ENCODE measurements around the gene ANKEF1.
A peak's percentile ranks its signal among the peaks of the same experiment; 100 is the strongest.

Gene ANKEF1

DNA sequence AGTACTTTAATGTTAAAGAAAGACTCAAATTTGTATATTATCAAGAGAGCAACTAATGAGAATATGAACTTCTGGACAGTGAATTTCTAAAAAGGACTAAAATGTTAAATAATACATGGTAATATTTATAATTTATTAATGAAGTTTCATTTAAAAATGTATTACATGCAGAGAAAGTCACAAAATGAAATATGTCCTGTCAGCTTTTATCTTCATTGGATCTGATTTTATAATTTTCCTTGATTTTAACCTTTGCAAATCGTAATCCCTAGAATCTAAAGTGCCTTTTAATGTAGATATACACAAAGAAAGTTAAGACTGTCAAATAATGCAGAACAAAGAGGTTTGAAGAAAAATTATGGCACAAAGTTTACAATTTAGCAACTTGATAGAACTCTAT lies 16.4 kb downstream of the ANKEF1 start:
- no peak overlapping the region for H3K4me3 ChIP-seq (ENCODE audit: low read length)
- TF ChIP-seq, protein P1, sequence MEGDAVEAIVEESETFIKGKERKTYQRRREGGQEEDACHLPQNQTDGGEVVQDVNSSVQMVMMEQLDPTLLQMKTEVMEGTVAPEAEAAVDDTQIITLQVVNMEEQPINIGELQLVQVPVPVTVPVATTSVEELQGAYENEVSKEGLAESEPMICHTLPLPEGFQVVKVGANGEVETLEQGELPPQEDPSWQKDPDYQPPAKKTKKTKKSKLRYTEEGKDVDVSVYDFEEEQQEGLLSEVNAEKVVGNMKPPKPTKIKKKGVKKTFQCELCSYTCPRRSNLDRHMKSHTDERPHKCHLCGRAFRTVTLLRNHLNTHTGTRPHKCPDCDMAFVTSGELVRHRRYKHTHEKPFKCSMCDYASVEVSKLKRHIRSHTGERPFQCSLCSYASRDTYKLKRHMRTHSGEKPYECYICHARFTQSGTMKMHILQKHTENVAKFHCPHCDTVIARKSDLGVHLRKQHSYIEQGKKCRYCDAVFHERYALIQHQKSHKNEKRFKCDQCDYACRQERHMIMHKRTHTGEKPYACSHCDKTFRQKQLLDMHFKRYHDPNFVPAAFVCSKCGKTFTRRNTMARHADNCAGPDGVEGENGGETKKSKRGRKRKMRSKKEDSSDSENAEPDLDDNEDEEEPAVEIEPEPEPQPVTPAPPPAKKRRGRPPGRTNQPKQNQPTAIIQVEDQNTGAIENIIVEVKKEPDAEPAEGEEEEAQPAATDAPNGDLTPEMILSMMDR (IDR thresholded peaks at IDR 0.05; ENCODE audit: insufficient read depth, low read depth, low read length, missing control alignments), result no peak
- DNase-seq (ENCODE audit: low read depth), result no peak

DNA sequence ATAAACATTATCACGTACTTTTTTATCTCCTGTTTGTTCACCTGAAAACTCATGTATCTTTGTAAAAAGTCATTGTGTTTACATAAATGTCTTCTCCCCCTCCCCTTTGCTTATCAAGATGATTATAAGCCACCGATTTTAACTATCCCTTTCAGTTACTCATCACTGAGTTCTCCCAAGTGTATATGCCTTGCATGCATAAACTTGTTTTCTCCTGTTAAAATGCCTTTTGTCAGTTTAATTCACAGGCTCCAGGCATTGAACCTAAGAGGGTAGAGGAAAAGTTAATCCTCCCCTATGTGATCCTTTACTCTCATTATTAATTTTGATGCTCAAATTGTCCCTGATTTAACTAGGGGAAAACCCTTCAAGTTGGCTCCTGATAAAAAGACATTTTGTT lies 24.2 kb downstream of the ANKEF1 start:
- peak; percentile 64 for DNase-seq (ENCODE audit: low read depth)
- H3K4me3 ChIP-seq (ENCODE audit: low read length), result no peak overlapping the region

GRCh38 chr20:10060226-10060625 lies 25.4 kb downstream of the ANKEF1 start:
- no peak for DNase-seq (ENCODE audit: low read depth)
- TF ChIP-seq, protein P1 (IDR thresholded peaks at IDR 0.05; ENCODE audit: insufficient read depth, low read depth, low read length, missing control alignments), result no peak
- H3K4me3 ChIP-seq (ENCODE audit: low read length), result no peak overlapping the region

More for the DNA sequence above, 24.2 kb downstream of the ANKEF1 start:
- TF ChIP-seq, protein P1 (IDR thresholded peaks at IDR 0.05; ENCODE audit: insufficient read depth, low read depth, low read length, missing control alignments), result no peak

DNA sequence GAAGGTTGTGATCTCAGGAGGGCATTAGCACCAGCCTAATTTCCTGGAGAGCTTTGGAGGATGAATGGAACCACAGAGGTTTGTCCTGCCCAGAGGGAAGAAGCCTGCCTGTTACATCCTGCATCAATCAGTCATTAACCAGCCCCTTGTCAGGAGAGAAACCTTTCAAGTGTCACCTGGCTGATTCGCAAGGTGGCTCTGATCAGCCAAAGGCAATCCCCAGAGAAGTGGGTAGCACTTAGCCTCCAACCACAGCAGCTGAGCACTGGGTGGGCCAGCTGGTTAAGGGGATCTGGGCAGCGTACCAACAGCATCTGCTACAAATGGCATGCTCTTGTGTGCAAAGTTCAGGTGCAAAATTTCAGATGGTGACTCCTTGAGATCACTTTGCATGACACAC lies 26.9 kb downstream of the ANKEF1 start:
- DNase-seq (ENCODE audit: low read depth), result no peak
- H3K4me3 ChIP-seq (ENCODE audit: low read length), result no peak overlapping the region
- TF ChIP-seq, protein P1 (IDR thresholded peaks at IDR 0.05; ENCODE audit: insufficient read depth, low read depth, low read length, missing control alignments), result no peak

- H3K4me3 ChIP-seq (ENCODE audit: low read length), result no peak overlapping the region
- TF ChIP-seq, protein P1 (IDR thresholded peaks at IDR 0.05; ENCODE audit: insufficient read depth, low read depth, low read length, missing control alignments), result no peak
- no peak for DNase-seq (ENCODE audit: low read depth)
Observed at GRCh38 chr20:10063482-10063881, 28.7 kb downstream of the ANKEF1 start.

- TF ChIP-seq, protein P1 (IDR thresholded peaks at IDR 0.05; ENCODE audit: insufficient read depth, low read depth, low read length, missing control alignments), result no peak
- no peak for DNase-seq (ENCODE audit: low read depth)
Observed at GRCh38 chr20:10064611-10065010, 29.8 kb downstream of the ANKEF1 start.

DNA sequence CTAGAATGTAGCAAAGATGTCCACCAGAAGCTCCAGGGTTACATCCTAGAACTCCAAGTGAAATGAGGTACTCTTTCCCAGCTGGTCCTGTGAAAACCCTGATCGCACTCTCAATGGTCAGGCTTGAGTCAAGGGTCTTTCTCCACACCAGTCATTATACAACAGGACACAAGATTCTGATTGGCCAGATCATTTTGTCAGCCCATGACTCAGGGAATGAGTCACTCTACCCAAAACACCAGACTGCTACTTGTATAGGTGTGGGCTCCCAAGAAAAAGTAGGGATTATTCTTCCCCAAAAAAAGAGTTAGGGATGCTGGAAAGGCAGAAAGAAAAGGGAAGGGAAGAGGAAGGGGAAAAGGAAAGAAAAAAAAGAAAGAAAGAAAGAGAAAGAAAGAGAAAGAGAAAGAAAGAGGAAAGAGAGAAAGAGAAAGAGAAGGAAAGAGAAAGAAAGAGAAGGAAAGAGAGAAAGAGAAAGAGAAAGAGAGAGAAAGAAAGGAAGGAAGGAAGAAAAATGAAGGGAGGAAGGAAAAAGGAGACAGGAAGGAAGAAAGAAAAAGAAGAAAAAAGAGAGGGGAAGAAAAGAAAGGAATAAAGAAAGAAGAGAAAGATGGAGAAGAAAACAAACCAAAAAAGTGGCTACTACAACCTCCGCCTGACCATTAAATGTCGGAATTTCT lies 30.5 kb downstream of the ANKEF1 start:
- TF ChIP-seq, protein P1 (IDR thresholded peaks at IDR 0.05; ENCODE audit: insufficient read depth, low read depth, low read length, missing control alignments), result no peak
- peak; percentile 41 for DNase-seq (ENCODE audit: low read depth)
- no peak overlapping the region for H3K4me3 ChIP-seq (ENCODE audit: low read length)

More at GRCh38 chr20:10064611-10065010, 29.8 kb downstream of the ANKEF1 start:
- H3K4me3 ChIP-seq (ENCODE audit: low read length), result no peak overlapping the region
